ENCODE data around the gene GAN. TPM values are rescaled to one million over a fixed set of nuclear protein-coding genes. Genes with fewer than 3 reads are reported as not detected.

Gene GAN
- total RNA-seq, 1 donor from 2014 or later: 20.9 TPM

GRCh38 chr16:81311762-81312161 is 3.0 kb upstream of the GAN start:
- DNase-seq (ENCODE audit: low read depth) (no peak), FAIRE-seq (no peak)
- Mint-ChIP-seq H3K9me3 (ENCODE audit: unreplicated experiment) (no peaks in the 10 kb centered on the region), H3K36me3 (ENCODE audit: low read depth, unreplicated experiment) (peaks cover 4% of the 10 kb centered on the region), H3K27me3 (ENCODE audit: low read depth, unreplicated experiment) (no peaks in the 10 kb centered on the region), H3K4me3 (ENCODE audit: unreplicated experiment) (no peak overlapping the region), H3K4me1 (ENCODE audit: low read depth, unreplicated experiment) (peaks cover 8% of the 10 kb centered on the region), H3K27ac (ENCODE audit: unreplicated experiment) (no peak overlapping the region)
- TF ChIP-seq EZH2 (IDR thresholded peaks at IDR 0.05; ENCODE audit: insufficient read depth, low read length): no peak
- TF ChIP-seq, protein P1, sequence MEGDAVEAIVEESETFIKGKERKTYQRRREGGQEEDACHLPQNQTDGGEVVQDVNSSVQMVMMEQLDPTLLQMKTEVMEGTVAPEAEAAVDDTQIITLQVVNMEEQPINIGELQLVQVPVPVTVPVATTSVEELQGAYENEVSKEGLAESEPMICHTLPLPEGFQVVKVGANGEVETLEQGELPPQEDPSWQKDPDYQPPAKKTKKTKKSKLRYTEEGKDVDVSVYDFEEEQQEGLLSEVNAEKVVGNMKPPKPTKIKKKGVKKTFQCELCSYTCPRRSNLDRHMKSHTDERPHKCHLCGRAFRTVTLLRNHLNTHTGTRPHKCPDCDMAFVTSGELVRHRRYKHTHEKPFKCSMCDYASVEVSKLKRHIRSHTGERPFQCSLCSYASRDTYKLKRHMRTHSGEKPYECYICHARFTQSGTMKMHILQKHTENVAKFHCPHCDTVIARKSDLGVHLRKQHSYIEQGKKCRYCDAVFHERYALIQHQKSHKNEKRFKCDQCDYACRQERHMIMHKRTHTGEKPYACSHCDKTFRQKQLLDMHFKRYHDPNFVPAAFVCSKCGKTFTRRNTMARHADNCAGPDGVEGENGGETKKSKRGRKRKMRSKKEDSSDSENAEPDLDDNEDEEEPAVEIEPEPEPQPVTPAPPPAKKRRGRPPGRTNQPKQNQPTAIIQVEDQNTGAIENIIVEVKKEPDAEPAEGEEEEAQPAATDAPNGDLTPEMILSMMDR (IDR thresholded peaks at IDR 0.05; ENCODE audit: insufficient read depth, low read depth, low read length): no peak
- peaks cover 10% of the 10 kb centered on the region for H4K20me1 ChIP-seq (ENCODE audit: insufficient read depth, low read length)
- no peaks in the 10 kb centered on the region for H3K9me3 ChIP-seq (ENCODE audit: insufficient read depth, low read depth, low read length)
- H3K9ac ChIP-seq (ENCODE audit: low read length): no peak overlapping the region
- H3K4me2 ChIP-seq (ENCODE audit: low read length): no peak overlapping the region
- no peak overlapping the region for H3K27ac ChIP-seq (ENCODE audit: low read depth, low read length)
- no peaks in the 10 kb centered on the region for H3K36me3 ChIP-seq (ENCODE audit: insufficient read depth, low read length)
- H3K27me3 ChIP-seq (ENCODE audit: insufficient read depth, low read length): no peaks in the 10 kb centered on the region
- H3K4me1 ChIP-seq (ENCODE audit: insufficient read depth, low read length): peaks cover 17% of the 10 kb centered on the region
- H2AFZ ChIP-seq (ENCODE audit: low read depth, low read length): no peak overlapping the region
- H3K79me2 ChIP-seq (ENCODE audit: insufficient read depth, low read length): peaks cover 38% of the 10 kb centered on the region
- no peak overlapping the region for H3K4me3 ChIP-seq (ENCODE audit: insufficient read depth, low read depth, low read length)

DNA sequence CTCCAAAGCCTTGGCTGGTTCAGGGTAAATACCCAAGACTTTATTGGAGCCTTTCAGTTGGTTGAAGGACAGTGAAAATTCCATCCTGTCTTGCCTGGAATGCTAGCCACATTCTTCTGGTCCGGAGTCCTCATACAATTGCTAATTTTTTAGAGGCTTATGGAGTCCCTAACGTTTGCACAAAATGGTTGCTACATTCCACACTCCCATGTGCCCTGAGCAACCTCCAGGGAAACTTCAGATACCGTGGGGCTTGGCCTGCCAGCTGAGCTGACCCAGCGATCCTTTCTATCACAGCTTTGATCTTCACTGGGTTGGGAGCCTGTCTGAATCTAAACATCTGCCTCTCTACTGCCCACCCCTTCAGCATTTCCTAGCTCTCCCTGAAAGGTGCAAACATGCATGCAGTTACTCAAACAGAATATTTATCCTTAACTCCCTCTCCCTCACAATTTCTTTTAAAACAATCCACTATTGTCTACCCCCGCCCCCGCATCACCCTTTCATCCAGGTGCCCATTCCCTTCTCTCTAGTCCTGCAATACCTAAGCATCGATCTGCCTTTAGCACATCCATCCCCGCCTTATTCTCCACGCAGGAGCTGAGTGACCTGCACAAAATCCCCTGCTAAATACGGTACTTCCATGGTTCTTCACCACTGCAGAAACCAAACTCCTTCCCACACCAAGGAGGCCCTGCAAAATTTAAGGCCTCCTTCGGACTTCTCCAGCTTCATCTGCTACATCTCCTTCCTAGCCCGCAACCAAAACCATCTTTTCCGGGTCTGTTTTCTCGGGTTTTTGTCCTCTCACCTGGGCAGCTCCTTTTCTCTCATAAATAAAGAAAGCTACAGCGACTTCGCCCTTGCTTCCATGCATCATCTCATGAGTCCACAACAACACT is 810 bp upstream of the GAN start:
- Mint-ChIP-seq H3K9me3 (ENCODE audit: unreplicated experiment) (no peaks in the 10 kb centered on the region), H3K4me3 (ENCODE audit: unreplicated experiment) (peak overlapping the region; percentile 91), H3K27ac (ENCODE audit: unreplicated experiment) (peak overlapping the region; percentile 85), H3K27me3 (ENCODE audit: low read depth, unreplicated experiment) (no peaks in the 10 kb centered on the region), H3K36me3 (ENCODE audit: low read depth, unreplicated experiment) (peaks cover 4% of the 10 kb centered on the region), H3K4me1 (ENCODE audit: low read depth, unreplicated experiment) (peaks cover 16% of the 10 kb centered on the region)
- DNase-seq (ENCODE audit: low read depth) (no peak), FAIRE-seq (no peak)
- no peaks in the 10 kb centered on the region for H3K27me3 ChIP-seq (ENCODE audit: insufficient read depth, low read length)
- no peak for TF ChIP-seq EZH2 (IDR thresholded peaks at IDR 0.05; ENCODE audit: insufficient read depth, low read length)
- TF ChIP-seq, protein P1 (IDR thresholded peaks at IDR 0.05; ENCODE audit: insufficient read depth, low read depth, low read length): no peak
- H3K9me3 ChIP-seq (ENCODE audit: insufficient read depth, low read depth, low read length): no peaks in the 10 kb centered on the region
- H3K4me2 ChIP-seq (ENCODE audit: low read length): peak overlapping the region; percentile 96
- no peaks in the 10 kb centered on the region for H3K36me3 ChIP-seq (ENCODE audit: insufficient read depth, low read length)
- peak overlapping the region; percentile 90 for H3K4me3 ChIP-seq (ENCODE audit: insufficient read depth, low read depth, low read length)
- H3K9ac ChIP-seq (ENCODE audit: low read length): peak overlapping the region; percentile 84
- H3K4me1 ChIP-seq (ENCODE audit: insufficient read depth, low read length): peaks cover 24% of the 10 kb centered on the region
- H3K79me2 ChIP-seq (ENCODE audit: insufficient read depth, low read length): peaks cover 58% of the 10 kb centered on the region
- H4K20me1 ChIP-seq (ENCODE audit: insufficient read depth, low read length): peaks cover 22% of the 10 kb centered on the region
- peak overlapping the region; percentile 44 for H3K27ac ChIP-seq (ENCODE audit: low read depth, low read length)
- H2AFZ ChIP-seq (ENCODE audit: low read depth, low read length): peak overlapping the region; percentile 79

All from astrocyte (in vitro differentiated cells and primary cell).